Fibroblast of mammary gland (primary cell): ENCODE data around the gene RASGRP1.
A peak's percentile ranks its signal among the peaks of the same experiment; 100 is the strongest.

Experiments used
- DNase-seq: peaks from one replicate; pipeline ENCODE4 v3.0.0-alpha.2; 2010; ENCODE audit warnings: low read depth
- H3K4me3 ChIP-seq: 2 replicates; pipeline ENCODE4 v1.5.1; 2011; ENCODE audit warnings: low read depth, mild to moderate bottlenecking, low read length, moderate library complexity; ENCODE audit not compliant: control insufficient read depth
- CTCF ChIP-seq: conservative IDR thresholded peaks from 2 replicates; pipeline ENCODE4 v1.5.1; 2011; ENCODE audit warnings: low read depth, low read length, inconsistent platforms; ENCODE audit not compliant: control insufficient read depth, insufficient read depth

RASGRP1 gene

GRCh38 chr15:38540510-38540909 lies 24.1 kb downstream of the RASGRP1 start:
- no peak for DNase-seq
- no peak overlapping the region for H3K4me3 ChIP-seq
- TF ChIP-seq CTCF: no peak

GRCh38 chr15:38539008-38539343 lies 25.6 kb downstream of the RASGRP1 start:
- no peak for TF ChIP-seq CTCF
- no peak for DNase-seq
- no peak overlapping the region for H3K4me3 ChIP-seq

GRCh38 chr15:38538328-38539007 lies 26.1 kb downstream of the RASGRP1 start:
- no peak for TF ChIP-seq CTCF
- no peak overlapping the region for H3K4me3 ChIP-seq
- DNase-seq: no peak

- peak; percentile 92 for DNase-seq
- no peak overlapping the region for H3K4me3 ChIP-seq
- no peak for TF ChIP-seq CTCF
These were observed 28.4 kb downstream of the RASGRP1 start for GRCh38 chr15:38536201-38536676.

GRCh38 chr15:38535491-38536200 lies 29.0 kb downstream of the RASGRP1 start:
- TF ChIP-seq CTCF: no peak
- no peak overlapping the region for H3K4me3 ChIP-seq
- peak; percentile 82 for DNase-seq

GRCh38 chr15:38534691-38535090 lies 29.9 kb downstream of the RASGRP1 start:
- no peak overlapping the region for H3K4me3 ChIP-seq
- no peak for DNase-seq
- TF ChIP-seq CTCF: no peak
